GM21576 (cell line): ENCODE data around the gene ZBTB7C.

Experiments
- ATAC-seq: cut with Tn5 transposase; IDR thresholded peaks from one replicate; pipeline ENCODE4 v1.9.1; 2021; ENCODE audit warnings: mild to moderate bottlenecking, moderate library complexity; ENCODE audit not compliant: unreplicated experiment

ZBTB7C gene

GRCh38 chr18:48219810-48220499 lies 189.2 kb downstream of the ZBTB7C start:
- no peak for ATAC-seq

GRCh38 chr18:48219037-48219809 lies 190.0 kb downstream of the ZBTB7C start:
- ATAC-seq, result no peak

- ATAC-seq, result no peak
These were observed 190.7 kb downstream of the ZBTB7C start for GRCh38 chr18:48218285-48219022.

GRCh38 chr18:48217258-48218250 lies 191.6 kb downstream of the ZBTB7C start:
- no peak for ATAC-seq

GRCh38 chr18:48216639-48217257 lies 192.4 kb downstream of the ZBTB7C start:
- ATAC-seq, result no peak

- no peak for ATAC-seq
These were observed 193.1 kb downstream of the ZBTB7C start for GRCh38 chr18:48215876-48216638.

- ATAC-seq, result no peak
These were observed 195.4 kb downstream of the ZBTB7C start for GRCh38 chr18:48213791-48214190.

GRCh38 chr18:48208432-48209140 lies 200.6 kb downstream of the ZBTB7C start:
- ATAC-seq, result no peak

- no peak for ATAC-seq
These were observed 201.4 kb downstream of the ZBTB7C start for GRCh38 chr18:48207733-48208132.

- ATAC-seq, result no peak
These were observed 202.3 kb downstream of the ZBTB7C start for GRCh38 chr18:48206887-48207286.

- no peak for ATAC-seq
These were observed 205.1 kb downstream of the ZBTB7C start for GRCh38 chr18:48203961-48204666.

GRCh38 chr18:48203288-48203945 lies 205.8 kb downstream of the ZBTB7C start:
- no peak for ATAC-seq

- ATAC-seq, result no peak
These were observed 206.6 kb downstream of the ZBTB7C start for GRCh38 chr18:48202350-48203260.

GRCh38 chr18:48202006-48202348 lies 207.2 kb downstream of the ZBTB7C start:
- no peak for ATAC-seq

- no peak for ATAC-seq
These were observed 207.7 kb downstream of the ZBTB7C start for GRCh38 chr18:48201337-48202005.
